IPS-15b (cell line): ENCODE measurements around the gene LINGO4.
"Not testable (repeated sequence)": the region's sequence is repeated elsewhere in the genome, so short reads cannot be mapped to it uniquely, and the experiment has no call there.

Experiments used
- H3K27me3 ChIP-seq: one replicate; pipeline ENCODE4 v1.6.1; 2013; ENCODE audit warnings: low read length; ENCODE audit not compliant: control insufficient read depth, insufficient read depth
- H3K36me3 ChIP-seq: one replicate; pipeline ENCODE4 v1.6.1; 2013; ENCODE audit warnings: low read length; ENCODE audit not compliant: control insufficient read depth, insufficient read depth
- H3K4me1 ChIP-seq: one replicate; pipeline ENCODE4 v1.6.1; 2013; ENCODE audit warnings: mild to moderate bottlenecking, low read length; ENCODE audit not compliant: control insufficient read depth, insufficient read depth
- H3K4me3 ChIP-seq: one replicate; pipeline ENCODE4 v1.5.1; 2013; ENCODE audit warnings: low read depth, low read length
- H3K9ac ChIP-seq: one replicate; pipeline ENCODE4 v1.6.1; 2013; ENCODE audit warnings: low read depth, mild to moderate bottlenecking, low read length
- H3K9me3 ChIP-seq: one replicate; pipeline ENCODE4 v1.6.1; 2013; ENCODE audit warnings: mild to moderate bottlenecking, low read length; ENCODE audit not compliant: control insufficient read depth, insufficient read depth

Gene LINGO4

GRCh38 chr1:151790940-151791651 is 14.1 kb downstream of the LINGO4 start:
- H3K4me1 ChIP-seq: peaks cover 9% of the 10 kb centered on the region
- peak overlapping the region; percentile 88 for H3K4me3 ChIP-seq
- no peaks in the 10 kb centered on the region for H3K27me3 ChIP-seq
- H3K9me3 ChIP-seq: no peaks in the 10 kb centered on the region
- no peak overlapping the region for H3K9ac ChIP-seq
- no peaks in the 10 kb centered on the region for H3K36me3 ChIP-seq

- H3K9me3 ChIP-seq: no peaks in the 10 kb centered on the region
Observed at GRCh38 chr1:151790071-151790939, 14.9 kb downstream of the LINGO4 start, which contains the start of gene TDRKH. TSS of gene TDRKH (minus strand) at chr1:151790500. CDS start at chr1:151783022, 7,478 bp downstream.

GRCh38 chr1:151787689-151788088 is 17.5 kb downstream of the LINGO4 start:
- no peaks in the 10 kb centered on the region for H3K36me3 ChIP-seq

More at GRCh38 chr1:151790071-151790939, 14.9 kb downstream of the LINGO4 start, which contains the start of gene TDRKH:
- Histone ChIP-seq H3K4me1 (peaks cover 9% of the 10 kb centered on the region), H3K4me3 (peak within 1 kb of the TSS; percentile 88), H3K36me3 (no peaks in the 10 kb centered on the region), H3K9ac (no peak within 1 kb of the TSS), H3K27me3 (no peaks in the 10 kb centered on the region)

DNA sequence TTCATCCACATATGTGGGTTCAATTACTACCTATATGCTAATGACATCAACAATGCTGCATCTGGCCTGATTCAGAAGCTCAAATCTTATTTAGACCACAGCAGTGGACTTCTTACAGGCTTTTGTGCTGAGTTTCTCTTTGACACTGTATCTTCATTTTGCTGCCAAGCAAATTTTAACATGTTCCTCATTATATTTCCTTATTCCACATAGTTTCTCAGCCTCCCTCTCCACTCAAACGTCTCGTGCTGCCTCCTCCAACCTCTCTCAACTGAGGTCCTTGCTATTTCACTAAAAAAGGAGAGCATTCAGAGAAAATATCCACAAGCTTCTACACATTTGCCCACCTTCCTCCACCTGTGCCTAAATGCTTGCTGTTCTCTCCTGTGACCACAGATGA is 21.4 kb downstream of the LINGO4 start:
- Histone ChIP-seq H3K27me3 (no peaks in the 10 kb centered on the region), H3K36me3 (no peaks in the 10 kb centered on the region), H3K4me1 (no peaks in the 10 kb centered on the region), H3K9ac (no peak overlapping the region), H3K9me3 (no peaks in the 10 kb centered on the region), H3K4me3 (no peak overlapping the region)

More at GRCh38 chr1:151787689-151788088, 17.5 kb downstream of the LINGO4 start:
- Histone ChIP-seq H3K9ac (no peak overlapping the region), H3K9me3 (no peaks in the 10 kb centered on the region), H3K4me1 (peaks cover 9% of the 10 kb centered on the region), H3K4me3 (no peak overlapping the region), H3K27me3 (no peaks in the 10 kb centered on the region)

DNA sequence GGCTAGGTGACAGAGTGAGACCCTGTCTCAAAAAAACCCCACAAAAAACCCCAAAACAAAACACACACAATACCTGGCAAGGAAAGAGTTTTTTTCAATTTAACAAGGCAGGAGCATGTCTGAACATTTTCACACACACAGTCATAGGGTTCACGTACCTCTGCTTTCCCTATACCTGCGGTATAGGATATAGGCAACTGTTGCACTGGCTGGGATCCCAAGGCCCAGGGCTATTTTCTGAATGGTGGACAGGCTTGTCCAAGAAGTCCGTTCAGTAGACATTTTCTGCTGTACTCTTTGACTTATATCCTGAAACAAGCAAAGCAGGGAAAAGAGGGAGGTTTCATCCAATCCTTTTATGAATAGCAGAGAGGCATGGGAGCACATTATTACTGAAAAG is 22.5 kb downstream of the LINGO4 start:
- H3K4me1 ChIP-seq: no peaks in the 10 kb centered on the region
- no peak overlapping the region for H3K9ac ChIP-seq
- H3K36me3 ChIP-seq: no peaks in the 10 kb centered on the region

GRCh38 chr1:151782026-151782425 is 23.2 kb downstream of the LINGO4 start:
- H3K9me3 ChIP-seq, H3K4me1 ChIP-seq, H3K4me3 ChIP-seq, H3K27me3 ChIP-seq, H3K9ac ChIP-seq, H3K36me3 ChIP-seq: not testable (repeated sequence)

More for the DNA sequence above, 22.5 kb downstream of the LINGO4 start:
- no peaks in the 10 kb centered on the region for H3K27me3 ChIP-seq
- no peaks in the 10 kb centered on the region for H3K9me3 ChIP-seq
- H3K4me3 ChIP-seq: no peak overlapping the region

DNA sequence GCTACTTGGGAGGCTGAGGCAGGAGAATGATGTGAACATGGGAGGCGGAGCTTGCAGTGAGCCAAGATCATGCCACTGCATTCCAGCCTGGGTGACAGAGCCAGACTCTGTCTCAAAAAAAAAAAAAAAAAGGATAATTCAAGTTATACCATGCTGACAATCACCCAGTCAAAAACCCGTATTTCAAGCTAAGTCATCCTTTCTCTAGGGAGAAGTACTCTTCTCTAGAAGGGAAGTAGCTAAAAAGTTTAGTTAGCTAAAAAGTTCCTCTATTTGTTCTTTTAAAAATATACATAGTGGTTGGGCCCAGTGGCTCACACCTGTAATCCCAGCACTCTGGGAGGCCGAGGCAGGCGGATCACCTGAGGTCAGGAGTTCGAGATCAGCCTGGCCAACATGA is 24.5 kb downstream of the LINGO4 start:
- H3K36me3 ChIP-seq, H3K4me3 ChIP-seq, H3K4me1 ChIP-seq, H3K9me3 ChIP-seq, H3K9ac ChIP-seq, H3K27me3 ChIP-seq: not testable (repeated sequence)

DNA sequence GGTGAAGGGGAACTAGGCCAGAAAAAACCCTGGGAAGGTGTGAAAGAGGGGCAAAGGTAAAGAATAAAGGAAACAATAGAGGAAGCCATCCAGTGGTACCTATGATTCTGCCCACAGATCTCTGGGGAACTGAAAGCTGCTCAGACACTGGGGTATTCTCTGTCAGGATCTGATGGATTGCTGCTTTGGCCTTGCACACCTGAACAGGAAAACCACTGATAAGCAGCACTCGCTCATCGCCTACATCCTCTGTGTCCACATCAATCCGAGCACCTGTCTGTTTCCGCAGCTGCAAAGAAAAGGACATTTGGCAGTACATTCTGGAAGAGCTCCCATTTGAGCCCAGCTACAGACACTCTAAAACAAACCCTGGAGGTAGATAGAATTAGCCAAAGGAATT is 25.4 kb downstream of the LINGO4 start:
- no peak overlapping the region for H3K9ac ChIP-seq
- H3K9me3 ChIP-seq: no peaks in the 10 kb centered on the region
- H3K27me3 ChIP-seq: no peaks in the 10 kb centered on the region
- no peak overlapping the region for H3K4me3 ChIP-seq
- no peaks in the 10 kb centered on the region for H3K4me1 ChIP-seq
- H3K36me3 ChIP-seq: no peaks in the 10 kb centered on the region

DNA sequence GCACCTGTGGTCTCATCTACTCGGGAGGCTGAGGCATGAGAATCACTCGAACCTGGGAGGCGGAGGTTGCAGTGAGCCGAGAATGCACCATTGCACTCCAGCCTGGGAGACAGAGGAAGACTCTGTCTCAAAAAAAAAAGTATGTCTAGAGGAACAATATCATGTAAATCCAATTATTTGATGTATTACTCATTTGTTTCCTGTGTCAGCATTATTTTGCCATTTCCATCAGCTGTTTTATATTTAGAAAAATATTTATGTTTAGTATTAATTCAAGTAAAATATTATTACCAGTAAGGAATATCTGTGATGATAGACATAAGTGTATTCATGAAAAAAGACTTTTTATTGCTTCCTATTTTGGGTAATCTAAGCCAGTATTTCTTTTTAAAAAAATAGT is 27.9 kb downstream of the LINGO4 start:
- Histone ChIP-seq H3K9ac (no peak overlapping the region), H3K4me1 (no peaks in the 10 kb centered on the region), H3K4me3 (no peak overlapping the region), H3K36me3 (peaks cover 6% of the 10 kb centered on the region), H3K9me3 (no peaks in the 10 kb centered on the region), H3K27me3 (no peaks in the 10 kb centered on the region)

- peaks cover 6% of the 10 kb centered on the region for H3K36me3 ChIP-seq
- H3K4me3 ChIP-seq: no peak overlapping the region
- no peaks in the 10 kb centered on the region for H3K27me3 ChIP-seq
- no peaks in the 10 kb centered on the region for H3K9me3 ChIP-seq
- H3K9ac ChIP-seq: no peak overlapping the region
- no peaks in the 10 kb centered on the region for H3K4me1 ChIP-seq
Observed at GRCh38 chr1:151776665-151777062, 28.6 kb downstream of the LINGO4 start.

DNA sequence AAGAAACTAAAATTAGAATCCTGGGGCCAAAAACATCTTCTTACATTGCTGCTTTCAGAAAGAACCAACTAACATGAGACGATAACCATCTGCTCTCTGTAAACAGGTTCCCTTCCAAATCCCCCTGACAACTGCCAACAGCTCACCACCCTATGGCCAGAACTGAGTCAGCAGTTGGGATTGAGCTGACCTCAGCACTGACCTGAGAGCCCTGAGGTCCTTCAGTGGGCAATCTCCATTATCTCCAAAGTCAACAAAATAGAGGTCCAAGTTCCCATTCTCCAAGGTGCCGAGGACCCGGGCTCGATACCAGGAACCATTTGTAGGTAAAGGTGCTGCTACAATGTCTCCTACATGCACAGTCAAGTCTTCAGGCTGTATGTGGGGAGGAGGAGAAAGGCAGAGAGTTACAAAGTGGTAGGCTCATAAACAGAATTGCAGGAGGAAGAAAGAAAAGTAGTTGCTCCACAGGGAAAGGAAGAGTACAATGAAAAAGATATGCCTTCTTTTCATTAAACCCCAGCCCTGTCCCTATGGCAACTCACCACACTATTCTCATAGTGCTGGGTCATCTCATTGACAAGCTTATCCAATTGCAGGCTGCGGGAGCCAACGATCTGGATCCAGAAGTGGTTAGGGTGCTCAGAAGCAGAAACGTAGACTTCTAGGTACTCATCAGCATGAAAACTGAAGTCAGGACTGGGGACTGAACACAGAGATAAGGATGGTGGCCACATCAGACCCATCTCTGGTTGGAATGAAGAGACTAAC is 29.1 kb downstream of the LINGO4 start:
- no peaks in the 10 kb centered on the region for H3K9me3 ChIP-seq
- H3K4me1 ChIP-seq: no peaks in the 10 kb centered on the region
- no peaks in the 10 kb centered on the region for H3K27me3 ChIP-seq
- H3K4me3 ChIP-seq: no peak overlapping the region
- H3K36me3 ChIP-seq: peaks cover 6% of the 10 kb centered on the region
- H3K9ac ChIP-seq: no peak overlapping the region
